Kidney (tissue), 14 donors: ENCODE results near the gene ANKEF1. TPM values are rescaled to one million over a fixed set of nuclear protein-coding genes. Genes with fewer than 3 reads are reported as not detected.

Experiments used
- DNase-seq, 5 donors: peaks; one replicate each; pipeline ENCODE4 v3.0.0-alpha.2; 2013 to 2020
- FAIRE-seq: peaks from 2 replicates; lab custom pipeline; 2012; peaks lifted over from hg19 to GRCh38; lab: Jason Lieb, UNC
- H3K27ac ChIP-seq, 2 donors: one replicate each; pipeline ENCODE4 v1.7.0; 2013; ENCODE audit warnings: low read depth in 2 of 2, low read length in 2 of 2, inconsistent platforms in 1 of 2
- H3K27me3 ChIP-seq: one replicate; pipeline ENCODE4 v1.7.1; 2013; ENCODE audit warnings: low read length, inconsistent platforms; ENCODE audit not compliant: control insufficient read depth, insufficient read depth
- H3K36me3 ChIP-seq, 3 donors: one replicate each; pipeline versions ENCODE4 v1.7.0 to v1.7.1; 2013; ENCODE audit warnings: low read length in 3 of 3, control low read depth in 1 of 3, inconsistent platforms in 1 of 3; ENCODE audit not compliant: insufficient read depth in 3 of 3, control insufficient read depth in 2 of 3
- H3K4me1 ChIP-seq, 3 donors: one replicate each; pipeline versions ENCODE4 v1.7.0 to v1.7.1; 2013; ENCODE audit warnings: low read length in 3 of 3, inconsistent platforms in 1 of 3, low read depth in 1 of 3; ENCODE audit not compliant: control insufficient read depth in 2 of 3, insufficient read depth in 2 of 3
- H3K4me3 ChIP-seq, 3 donors: one replicate each; pipeline versions ENCODE4 v1.7.0 to v1.8.1; 2013; ENCODE audit warnings: low read length in 3 of 3, control low read depth in 1 of 3, inconsistent platforms in 1 of 3
- H3K9ac ChIP-seq, 3 donors: one replicate each; pipeline versions ENCODE4 v1.7.0 to v1.7.1; 2013; ENCODE audit warnings: low read length in 3 of 3, control low read depth in 1 of 3, inconsistent platforms in 1 of 3
- H3K9me3 ChIP-seq, 3 donors: one replicate each; pipeline versions ENCODE4 v1.7.0 to v1.7.1; 2013; ENCODE audit warnings: low read length in 3 of 3, control low read depth in 1 of 3, inconsistent platforms in 1 of 3; ENCODE audit not compliant: control insufficient read depth in 2 of 3, insufficient read depth in 1 of 3
- intact Hi-C: fragments of 100-400 bp; cut with DNase I; formaldehyde crosslinking; loops from one replicate; pipeline ENCODE4 v1.11.1; 2022
- polyA plus RNA-seq: library from polyadenylated mRNA; stranded (reverse); fragments of 350-450 nt; fragmentation: Illumina TruSeq; extraction: RNeasy Lipid Tissue Mini Kit (QIAGEN cat#74804); gene quantifications from one replicate; pipeline ENCODE4 v1.2.3, GENCODE V29; 2014; ENCODE audit warnings: low read depth, low replicate concordance; ENCODE audit not compliant: insufficient read depth
- total RNA-seq: library from RNA; stranded (reverse); fragmentation: NEBNext Ultra II Directional; extraction: Animal tissue kit (Norgen Biotek cat#: 25700); gene quantifications from one replicate; pipeline ENCODE4 v1.2.1, GENCODE V29; 2021
- TF ChIP-seq, protein P1 (sequence below): IDR thresholded peaks from 3 replicates; pipeline ENCODE4 v1.5.1; 2012; ENCODE audit warnings: mild to moderate bottlenecking, moderate library complexity, borderline replicate concordance; ENCODE audit not compliant: insufficient read depth; ENCODE audit errors: extremely low read depth
- donor health status: control.
- donor health status: control.
- donor health status: control.
- donor health status: control.
- donor health status: control.
- donor health status: DM: yes; HTN: yes; CAD: no.
- donor health status: Normal renal cell carcinoma (clear cell type).

ANKEF1 gene
- total and polyA plus RNA-seq, 2 donors from 2014 or later = 1.9 to 6.6 TPM

DNA sequence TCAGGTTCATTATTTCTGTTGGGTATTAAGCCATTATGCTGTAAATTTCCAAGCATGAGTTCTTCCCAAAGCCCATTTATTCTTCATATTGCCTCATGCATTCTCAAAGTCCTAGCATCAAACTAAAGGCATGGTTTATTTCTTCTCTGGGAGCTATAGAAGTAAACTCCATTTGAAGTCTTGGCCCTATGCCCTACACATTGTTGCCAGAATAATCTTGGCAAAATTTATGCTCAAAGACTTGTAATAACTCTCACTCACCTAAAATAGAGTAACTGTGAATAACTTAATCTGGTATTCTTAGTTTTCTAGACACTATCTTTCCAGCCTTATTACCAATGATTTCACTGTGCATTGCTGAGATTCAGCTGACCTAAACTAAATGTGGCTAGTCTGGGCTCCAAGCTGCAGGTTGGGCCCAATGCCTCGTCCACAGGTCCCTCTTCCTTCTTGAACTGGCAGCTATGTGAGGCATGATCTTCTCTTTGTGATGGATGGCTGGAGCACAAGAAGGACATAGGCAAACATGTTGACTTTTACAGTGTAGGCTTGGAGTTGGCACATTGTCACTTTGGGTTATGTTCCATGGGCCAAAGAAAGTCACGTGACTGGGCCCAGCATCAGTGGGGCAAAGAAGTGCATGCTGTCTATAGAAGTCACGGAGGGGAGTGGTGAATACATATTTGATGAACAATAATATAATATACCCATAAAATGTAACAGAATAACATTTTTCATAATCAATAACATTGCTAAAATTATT lies 39.1 kb upstream of the ANKEF1 start:
- no peak overlapping the region for H3K27ac ChIP-seq
- no peaks in the 10 kb centered on the region for H3K27me3 ChIP-seq
- H3K4me1 ChIP-seq = no peaks in the 10 kb centered on the region
- H3K36me3 ChIP-seq = no peaks in the 10 kb centered on the region
- intact Hi-C loops = no loop called here
- H3K9ac ChIP-seq = no peak overlapping the region
- H3K9me3 ChIP-seq = peaks cover 0 to 4% (median 0%) of the 10 kb centered on the region in 3 donors
- FAIRE-seq (no peak), DNase-seq (no peak)
- TF ChIP-seq, protein P1, sequence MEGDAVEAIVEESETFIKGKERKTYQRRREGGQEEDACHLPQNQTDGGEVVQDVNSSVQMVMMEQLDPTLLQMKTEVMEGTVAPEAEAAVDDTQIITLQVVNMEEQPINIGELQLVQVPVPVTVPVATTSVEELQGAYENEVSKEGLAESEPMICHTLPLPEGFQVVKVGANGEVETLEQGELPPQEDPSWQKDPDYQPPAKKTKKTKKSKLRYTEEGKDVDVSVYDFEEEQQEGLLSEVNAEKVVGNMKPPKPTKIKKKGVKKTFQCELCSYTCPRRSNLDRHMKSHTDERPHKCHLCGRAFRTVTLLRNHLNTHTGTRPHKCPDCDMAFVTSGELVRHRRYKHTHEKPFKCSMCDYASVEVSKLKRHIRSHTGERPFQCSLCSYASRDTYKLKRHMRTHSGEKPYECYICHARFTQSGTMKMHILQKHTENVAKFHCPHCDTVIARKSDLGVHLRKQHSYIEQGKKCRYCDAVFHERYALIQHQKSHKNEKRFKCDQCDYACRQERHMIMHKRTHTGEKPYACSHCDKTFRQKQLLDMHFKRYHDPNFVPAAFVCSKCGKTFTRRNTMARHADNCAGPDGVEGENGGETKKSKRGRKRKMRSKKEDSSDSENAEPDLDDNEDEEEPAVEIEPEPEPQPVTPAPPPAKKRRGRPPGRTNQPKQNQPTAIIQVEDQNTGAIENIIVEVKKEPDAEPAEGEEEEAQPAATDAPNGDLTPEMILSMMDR = no peak
- H3K4me3 ChIP-seq = no peak overlapping the region

DNA sequence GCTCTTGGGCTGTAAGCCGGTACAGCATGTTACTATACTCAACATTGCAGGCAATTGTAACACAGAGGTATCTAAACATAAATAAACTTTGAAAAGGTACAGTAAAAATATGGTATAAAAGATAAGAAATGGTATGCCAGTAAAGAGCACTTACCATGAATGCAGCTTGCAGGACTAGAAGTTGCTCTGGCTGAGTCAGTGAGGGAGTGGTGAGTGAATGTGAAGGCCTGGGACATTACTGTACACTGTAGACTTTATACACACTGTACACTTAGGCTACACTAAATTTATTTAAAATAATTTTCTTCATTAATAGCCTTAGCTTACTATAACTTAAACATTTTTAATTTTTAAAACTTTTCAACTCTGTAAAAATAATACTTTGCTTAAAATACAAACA lies 37.8 kb upstream of the ANKEF1 start:
- intact Hi-C loops = no loop called here
- no peak for FAIRE-seq
- DNase-seq = no peak
- Histone ChIP-seq H3K4me3 (no peak overlapping the region), H3K9me3 (peaks cover 0 to 4% (median 0%) of the 10 kb centered on the region in 3 donors), H3K36me3 (no peaks in the 10 kb centered on the region), H3K9ac (no peak overlapping the region), H3K27ac (no peak overlapping the region), H3K27me3 (no peaks in the 10 kb centered on the region), H3K4me1 (no peaks in the 10 kb centered on the region)
- TF ChIP-seq, protein P1 = no peak

DNA sequence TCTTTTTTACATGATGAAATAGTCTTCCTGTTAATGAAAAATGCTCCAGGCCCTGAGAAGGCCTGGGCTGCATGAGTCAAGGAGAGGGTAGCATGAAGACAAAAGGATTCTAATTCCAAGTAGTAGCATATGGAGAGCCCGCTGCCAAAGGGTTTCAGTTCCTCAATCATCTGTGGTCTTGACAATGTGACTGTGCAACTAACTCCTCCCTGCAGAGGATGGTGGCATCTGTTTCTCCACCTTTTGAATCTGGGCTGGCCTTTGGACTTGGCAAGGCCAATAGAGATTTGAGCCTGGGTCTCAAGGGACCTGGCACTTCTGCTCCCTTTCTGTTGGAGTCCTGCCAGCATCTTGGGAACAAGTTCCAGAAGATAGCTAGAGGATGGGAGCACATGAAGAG lies 35.1 kb upstream of the ANKEF1 start:
- FAIRE-seq (no peak), DNase-seq (no peak)
- peaks cover 0 to 1% (median 0%) of the 10 kb centered on the region in 3 donors for H3K9me3 ChIP-seq
- no peaks in the 10 kb centered on the region for H3K36me3 ChIP-seq
- no peaks in the 10 kb centered on the region for H3K4me1 ChIP-seq
- no peak overlapping the region for H3K9ac ChIP-seq
- no peaks in the 10 kb centered on the region for H3K27me3 ChIP-seq
- no peak overlapping the region for H3K4me3 ChIP-seq
- no peak overlapping the region for H3K27ac ChIP-seq
- intact Hi-C loops = no loop called here
- TF ChIP-seq, protein P1 = no peak
